Measurements from ENCODE around the gene CDCA3. TPM values are rescaled to one million over a fixed set of nuclear protein-coding genes. Genes with fewer than 3 reads are reported as not detected.

Gene CDCA3
- total RNA-seq, 1 donor from 2014 or later, result 1.1 TPM

DNA sequence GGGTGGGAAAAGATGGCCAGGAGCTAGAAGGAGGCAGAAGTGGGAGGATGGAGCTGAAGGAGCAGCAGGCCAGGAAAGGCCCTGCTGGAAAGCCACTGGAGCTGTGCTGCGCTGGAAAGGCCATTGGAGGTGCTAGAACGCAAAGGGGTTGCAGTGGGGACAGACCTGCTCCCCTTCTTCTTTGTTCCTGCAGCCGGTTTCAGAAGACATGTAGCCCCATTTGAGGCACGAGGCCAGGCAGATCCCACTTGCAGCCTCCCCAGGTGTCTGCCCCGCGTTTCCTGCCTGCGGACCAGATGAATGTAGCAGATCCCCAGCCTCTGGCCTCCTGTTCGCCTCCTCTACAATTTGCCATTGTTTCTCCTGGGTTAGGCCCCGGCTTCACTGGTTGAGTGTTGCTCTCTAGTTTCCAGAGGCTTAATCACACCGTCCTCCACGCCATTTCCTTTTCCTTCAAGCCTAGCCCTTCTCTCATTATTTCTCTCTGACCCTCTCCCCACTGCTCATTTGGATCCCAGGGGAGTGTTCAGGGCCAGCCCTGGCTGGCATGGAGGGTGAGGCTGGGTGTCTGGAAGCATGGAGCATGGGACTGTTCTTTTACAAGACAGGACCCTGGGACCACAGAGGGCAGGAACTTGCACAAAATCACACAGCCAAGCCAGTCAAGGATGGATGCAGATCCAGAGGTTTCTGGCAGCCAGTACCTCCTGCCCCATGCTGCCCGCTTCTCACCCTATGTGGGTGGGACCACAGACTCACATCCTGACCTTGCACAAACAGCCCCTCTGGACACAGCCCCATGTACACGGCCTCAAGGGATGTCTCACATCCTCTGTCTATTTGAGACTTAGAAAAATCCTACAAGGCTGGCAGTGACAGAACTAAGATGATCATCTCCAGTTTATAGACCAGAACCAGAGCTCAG, 31.7 kb downstream of the CDCA3 start:
- Histone ChIP-seq H3K27ac (no peak overlapping the region), H3K36me3 (no peaks in the 10 kb centered on the region), H3K9me3 (no peaks in the 10 kb centered on the region), H3K4me1 (peaks cover 6% of the 10 kb centered on the region), H3K27me3 (no peaks in the 10 kb centered on the region), H3K4me3 (no peak overlapping the region)
- ATAC-seq (no peak), DNase-seq (no peak)
- intact Hi-C loops (cut with DNase I), result loop anchor here (10.0 kb wide), 1 partner anchor 85 kb away; no protein-coding TSS in a partner anchor
- TF ChIP-seq, protein P1, sequence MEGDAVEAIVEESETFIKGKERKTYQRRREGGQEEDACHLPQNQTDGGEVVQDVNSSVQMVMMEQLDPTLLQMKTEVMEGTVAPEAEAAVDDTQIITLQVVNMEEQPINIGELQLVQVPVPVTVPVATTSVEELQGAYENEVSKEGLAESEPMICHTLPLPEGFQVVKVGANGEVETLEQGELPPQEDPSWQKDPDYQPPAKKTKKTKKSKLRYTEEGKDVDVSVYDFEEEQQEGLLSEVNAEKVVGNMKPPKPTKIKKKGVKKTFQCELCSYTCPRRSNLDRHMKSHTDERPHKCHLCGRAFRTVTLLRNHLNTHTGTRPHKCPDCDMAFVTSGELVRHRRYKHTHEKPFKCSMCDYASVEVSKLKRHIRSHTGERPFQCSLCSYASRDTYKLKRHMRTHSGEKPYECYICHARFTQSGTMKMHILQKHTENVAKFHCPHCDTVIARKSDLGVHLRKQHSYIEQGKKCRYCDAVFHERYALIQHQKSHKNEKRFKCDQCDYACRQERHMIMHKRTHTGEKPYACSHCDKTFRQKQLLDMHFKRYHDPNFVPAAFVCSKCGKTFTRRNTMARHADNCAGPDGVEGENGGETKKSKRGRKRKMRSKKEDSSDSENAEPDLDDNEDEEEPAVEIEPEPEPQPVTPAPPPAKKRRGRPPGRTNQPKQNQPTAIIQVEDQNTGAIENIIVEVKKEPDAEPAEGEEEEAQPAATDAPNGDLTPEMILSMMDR (IDR thresholded peaks at IDR 0.05), result no peak

DNA sequence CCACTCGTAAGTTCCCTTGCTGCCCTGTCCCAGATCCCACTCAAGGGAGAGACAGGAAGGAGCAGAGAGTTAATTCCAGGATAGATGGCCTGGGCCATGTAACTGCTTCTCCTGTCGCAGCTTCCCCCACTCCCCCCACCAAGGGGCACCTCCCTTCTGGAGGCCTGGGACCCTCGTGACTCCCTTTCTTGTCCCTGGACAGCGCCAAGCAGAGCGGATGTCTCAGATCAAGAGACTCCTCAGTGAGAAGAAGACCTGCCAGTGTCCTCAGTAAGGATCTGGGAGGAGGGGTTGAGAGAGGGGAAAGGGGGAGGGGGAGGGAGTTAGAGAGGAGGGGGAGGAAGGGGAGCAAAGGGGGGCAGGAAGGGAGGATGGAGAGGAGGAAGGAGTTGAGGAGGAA, 32.4 kb downstream of the CDCA3 start:
- Histone ChIP-seq H3K36me3 (no peaks in the 10 kb centered on the region), H3K27me3 (no peaks in the 10 kb centered on the region), H3K9me3 (no peaks in the 10 kb centered on the region), H3K4me3 (no peak overlapping the region), H3K4me1 (peaks cover 6% of the 10 kb centered on the region), H3K27ac (no peak overlapping the region)
- intact Hi-C loops (cut with DNase I), result no loop called here
- no peak for ATAC-seq
- TF ChIP-seq, protein P1 (IDR thresholded peaks at IDR 0.05), result no peak
- DNase-seq, result no peak

DNA sequence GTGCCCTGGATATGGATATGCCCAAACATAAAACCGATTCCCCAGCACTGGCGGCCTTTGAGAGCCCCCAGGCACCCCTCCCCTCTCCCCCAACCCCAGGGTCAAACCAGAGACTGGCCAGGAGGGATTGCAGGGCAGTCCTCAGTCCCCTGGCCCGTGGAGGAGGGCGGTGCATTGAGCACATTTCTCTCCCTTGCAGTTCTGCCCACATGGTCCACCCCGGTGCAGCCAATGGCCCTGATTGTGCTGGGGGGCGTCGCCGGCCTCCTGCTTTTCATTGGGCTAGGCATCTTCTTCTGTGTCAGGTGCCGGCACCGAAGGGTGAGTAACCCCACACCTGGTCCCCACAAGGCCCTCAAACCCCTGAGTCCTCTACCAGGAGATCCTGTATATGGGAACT, 32.9 kb downstream of the CDCA3 start:
- TF ChIP-seq, protein P1 (IDR thresholded peaks at IDR 0.05), result no peak
- ATAC-seq, result peak; percentile 3
- Histone ChIP-seq H3K27ac (no peak overlapping the region), H3K4me3 (no peak overlapping the region), H3K9me3 (no peaks in the 10 kb centered on the region), H3K36me3 (no peaks in the 10 kb centered on the region), H3K27me3 (no peaks in the 10 kb centered on the region), H3K4me1 (peaks cover 6% of the 10 kb centered on the region)
- DNase-seq, result no peak
- intact Hi-C loops (cut with DNase I), result no loop called here

DNA sequence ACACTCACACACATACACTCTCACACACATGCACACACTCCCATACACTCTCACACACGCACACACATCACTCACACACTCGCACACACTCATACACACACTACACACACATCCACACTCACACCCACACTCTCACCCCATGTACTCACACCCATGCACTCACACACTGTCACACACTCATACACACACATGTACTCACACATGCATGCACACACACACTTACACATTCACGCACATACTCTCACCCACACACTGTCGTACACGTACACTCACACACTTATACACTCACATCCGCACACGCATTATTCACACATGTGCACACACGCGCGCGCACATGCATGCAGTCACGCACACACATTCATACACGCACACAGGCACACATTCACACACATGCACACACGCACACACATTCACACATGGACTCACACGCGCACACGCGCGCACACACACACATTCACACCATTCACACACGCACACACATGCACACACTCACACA, 33.4 kb downstream of the CDCA3 start:
- no peaks in the 10 kb centered on the region for H3K27me3 ChIP-seq
- DNase-seq (no peak), ATAC-seq (no peak)
- H3K27ac ChIP-seq, result no peak overlapping the region
- no peaks in the 10 kb centered on the region for H3K36me3 ChIP-seq
- no peaks in the 10 kb centered on the region for H3K9me3 ChIP-seq
- H3K4me1 ChIP-seq, result peaks cover 6% of the 10 kb centered on the region
- intact Hi-C loops (cut with DNase I), result no loop called here
- H3K4me3 ChIP-seq, result no peak overlapping the region
- TF ChIP-seq, protein P1 (IDR thresholded peaks at IDR 0.05), result no peak

DNA sequence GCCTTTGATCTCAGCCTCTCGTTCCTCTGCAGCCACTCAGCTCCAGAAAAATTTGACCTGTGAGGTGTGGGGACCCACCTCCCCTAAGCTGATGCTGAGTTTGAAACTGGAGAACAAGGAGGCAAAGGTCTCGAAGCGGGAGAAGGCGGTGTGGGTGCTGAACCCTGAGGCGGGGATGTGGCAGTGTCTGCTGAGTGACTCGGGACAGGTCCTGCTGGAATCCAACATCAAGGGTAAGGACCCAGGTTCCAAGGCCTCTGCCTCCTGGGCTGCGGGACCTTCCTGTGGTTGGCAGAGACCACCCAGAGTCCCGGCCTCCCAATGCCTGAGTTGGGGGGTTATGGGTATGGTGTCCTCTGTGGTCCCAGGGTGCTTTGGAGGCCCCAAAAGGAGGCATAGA, 34.0 kb downstream of the CDCA3 start:
- Histone ChIP-seq H3K4me3 (no peak overlapping the region), H3K27me3 (no peaks in the 10 kb centered on the region), H3K4me1 (peaks cover 6% of the 10 kb centered on the region), H3K9me3 (no peaks in the 10 kb centered on the region), H3K27ac (no peak overlapping the region), H3K36me3 (no peaks in the 10 kb centered on the region)
- TF ChIP-seq, protein P1 (IDR thresholded peaks at IDR 0.05), result no peak
- DNase-seq (no peak), ATAC-seq (no peak)
- intact Hi-C loops (cut with DNase I), result no loop called here

Data from upper lobe of right lung (tissue), 1 donor.